ENCODE results near the gene IYD. TPM values are rescaled to one million over a fixed set of nuclear protein-coding genes. Genes with fewer than 3 reads are reported as not detected.

Gene IYD
- total RNA-seq, 1 donor from 2014 or later = not detected

Other genes with a start within 250 kb of the IYD start
- gene PPP1R14C, start 226.0 kb upstream of the IYD start, total RNA-seq = 0.11 and 0.23 TPM in 2 replicates
- gene PLEKHG1, start 230.9 kb downstream of the IYD start, total RNA-seq = 1.6 and 1.8 TPM in 2 replicates